ENCODE results near the gene CCNG1. TPM values are rescaled to one million over a fixed set of nuclear protein-coding genes. Genes with fewer than 3 reads are reported as not detected.

The CCNG1 gene
- total and polyA plus RNA-seq, 9 of the 15 experiments (the other 6 are each of a cell fraction or from before 2014, with no cell fraction given), result 121 to 293 (median 245) TPM

DNA sequence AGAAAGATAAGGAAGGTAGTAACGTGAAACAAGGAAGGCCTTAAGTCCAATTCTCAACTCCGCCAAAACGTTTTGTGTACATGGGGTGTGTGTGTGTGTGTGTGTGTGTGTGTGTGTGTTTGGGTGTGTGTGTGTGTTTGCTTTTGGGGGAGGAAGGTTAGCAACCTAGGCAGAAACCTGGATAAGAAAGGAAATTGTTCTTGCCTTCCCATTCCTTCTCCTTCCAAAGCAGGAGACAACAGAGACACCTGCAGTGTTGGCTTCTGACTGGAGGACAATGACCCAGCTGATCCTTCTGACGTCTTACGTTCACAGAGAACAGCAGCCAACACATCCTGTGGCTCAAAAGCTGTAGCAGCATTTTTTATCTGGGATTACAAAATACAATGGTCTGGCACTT lies 4.1 kb upstream of the CCNG1 start (continued):
- TF ChIP-seq, protein P1, sequence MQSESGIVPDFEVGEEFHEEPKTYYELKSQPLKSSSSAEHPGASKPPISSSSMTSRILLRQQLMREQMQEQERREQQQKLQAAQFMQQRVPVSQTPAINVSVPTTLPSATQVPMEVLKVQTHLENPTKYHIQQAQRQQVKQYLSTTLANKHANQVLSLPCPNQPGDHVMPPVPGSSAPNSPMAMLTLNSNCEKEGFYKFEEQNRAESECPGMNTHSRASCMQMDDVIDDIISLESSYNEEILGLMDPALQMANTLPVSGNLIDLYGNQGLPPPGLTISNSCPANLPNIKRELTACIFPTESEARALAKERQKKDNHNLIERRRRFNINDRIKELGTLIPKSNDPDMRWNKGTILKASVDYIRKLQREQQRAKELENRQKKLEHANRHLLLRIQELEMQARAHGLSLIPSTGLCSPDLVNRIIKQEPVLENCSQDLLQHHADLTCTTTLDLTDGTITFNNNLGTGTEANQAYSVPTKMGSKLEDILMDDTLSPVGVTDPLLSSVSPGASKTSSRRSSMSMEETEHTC (IDR thresholded peaks at IDR 0.05), result no peak
- TF ChIP-seq ZNF197 (CRISPR knock-in tag; IDR thresholded peaks at IDR 0.05; ENCODE audit: low read depth), result no peak

DNA sequence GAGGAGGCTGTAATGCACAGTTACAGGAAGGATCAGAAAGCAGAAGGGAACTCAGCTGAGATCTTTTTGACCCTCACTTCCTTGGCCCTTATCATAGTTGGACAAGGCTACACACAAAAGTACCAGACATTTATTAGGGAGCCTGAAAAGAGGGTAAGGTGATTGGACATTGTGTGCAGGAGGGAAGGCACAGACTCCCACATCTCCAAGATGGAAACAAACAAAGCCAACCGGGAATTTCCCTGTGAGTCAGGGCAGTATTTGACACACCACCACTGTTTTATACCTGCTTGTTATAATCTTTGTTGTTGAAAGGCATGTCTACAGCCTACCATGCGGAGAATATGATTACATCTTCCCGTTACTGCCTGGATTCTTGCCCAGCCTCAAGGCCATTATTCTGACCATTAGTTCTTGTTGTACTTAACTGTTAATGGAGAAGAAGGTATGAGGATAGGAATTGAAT lies 3.0 kb upstream of the CCNG1 start:
- ChIA-PET CTCF (ENCODE audit: low intra/inter-chr PET ratio) (no interaction called here), POLR2A (interaction anchor here (1.0 kb wide), 1 partner anchor 10 kb away, joined by 4 read pairs; no protein-coding TSS in a partner anchor)
- peak overlapping the region; percentile 4; the same call in 1 of the 2 replicates for H3K4me3 ChIP-seq
- peak overlapping the region; percentile 85 for H2AFZ ChIP-seq (ENCODE audit: low read depth, low read length)
- H3K9me1 ChIP-seq (ENCODE audit: control insufficient read depth, insufficient read depth, low read length), result no peaks in the 10 kb centered on the region
- peaks cover 3 to 19% of the 10 kb centered on the region in 2 experiments; a peak in 4 of 5 replicates for H3K4me1 ChIP-seq (replicated peaks in 1 of 2; ENCODE audit: control insufficient read depth in 2 of 2, insufficient read depth in 2 of 2, low read length in 2 of 2)
- peak overlapping the region in 1 of 2 experiments; percentile 77; a peak in 2 of 4 replicates for H3K9ac ChIP-seq (ENCODE audit: insufficient read depth in 1 of 2, low read depth in 2 of 2, low read length in 2 of 2)
- ATAC-seq, result peak; percentile 30
- peak in 2 of 4 experiments; percentile 38 to 71 for DNase-seq (ENCODE audit: extremely low read depth in 1 of 4, low spot score in 3 of 4)
- no TSS peak for BruUV-seq (replicated peaks)
- H3K4me2 ChIP-seq (ENCODE audit: insufficient read depth, low read length), result peak overlapping the region; percentile 77
- in situ Hi-C loops (cut with MboI), result loop anchor here (5.0 kb wide), 1 partner anchor 47 kb away; no protein-coding TSS in a partner anchor
- H3K27me3 ChIP-seq (ENCODE audit: control insufficient read depth in 2 of 2, insufficient read depth in 2 of 2, low read length in 2 of 2), result no peaks in the 10 kb centered on the region
- peaks cover 40% of the 10 kb centered on the region for H3K79me2 ChIP-seq (ENCODE audit: control insufficient read depth, insufficient read depth, low read length)
- H3K36me3 ChIP-seq (ENCODE audit: control insufficient read depth, insufficient read depth, low read length), result peaks cover 5% of the 10 kb centered on the region
- H3K27ac ChIP-seq (ENCODE audit: extremely low read depth, low read depth, low read length), result peak overlapping the region; percentile 76
- H4K20me1 ChIP-seq (replicated peaks; ENCODE audit: control insufficient read depth, insufficient read depth, low read length), result peaks cover 12% of the 10 kb centered on the region
- WGBS (ENCODE audit: insufficient coverage, low coverage, missing lambda C conversion rate), result 0% methylated on average over 3 of the region's 3 CpGs
- H3K9me3 ChIP-seq (replicated peaks; ENCODE audit: control insufficient read depth, insufficient read depth, low read depth, low read length), result no peaks in the 10 kb centered on the region
- intact Hi-C loops (cut with micrococcal nuclease), result no loop called here
- peak; percentile 88 for FAIRE-seq
- TF ChIP-seq ZNF212 (CRISPR knock-in tag; IDR thresholded peaks at IDR 0.05) (no peak), MTA1 (IDR thresholded peaks at IDR 0.05; ENCODE audit: borderline replicate concordance) (no peak), TCF3 (CRISPR knock-in tag; IDR thresholded peaks at IDR 0.05) (peak; percentile 60), HCFC1 (IDR thresholded peaks at IDR 0.05; ENCODE audit: low read depth, low read length) (no peak), HIVEP1 (CRISPR knock-in tag; IDR thresholded peaks at IDR 0.05) (no peak), TCF7L2 (IDR thresholded peaks at IDR 0.05; ENCODE audit: low read depth, low read length) (no peak), ZNF282 (CRISPR knock-in tag; IDR thresholded peaks at IDR 0.05) (no peak), KAT7 (CRISPR knock-in tag; IDR thresholded peaks at IDR 0.05; ENCODE audit: borderline replicate concordance) (no peak), TAL1 (IDR thresholded peaks at IDR 0.05) (peak; percentile 46; the same call in 1 of the 2 replicates), ZNF778 (CRISPR knock-in tag; IDR thresholded peaks at IDR 0.05) (no peak), SMC3 (conservative IDR thresholded peaks at IDR 0.05; ENCODE audit: insufficient read depth, low read depth, low read length) (no peak), KHSRP (IDR thresholded peaks at IDR 0.05) (no peak), GATA2 (CRISPR knock-in tag; IDR thresholded peaks at IDR 0.05) (peak; percentile 25; the same call in 1 of the 2 replicates)
- TF ChIP-seq, protein P2, sequence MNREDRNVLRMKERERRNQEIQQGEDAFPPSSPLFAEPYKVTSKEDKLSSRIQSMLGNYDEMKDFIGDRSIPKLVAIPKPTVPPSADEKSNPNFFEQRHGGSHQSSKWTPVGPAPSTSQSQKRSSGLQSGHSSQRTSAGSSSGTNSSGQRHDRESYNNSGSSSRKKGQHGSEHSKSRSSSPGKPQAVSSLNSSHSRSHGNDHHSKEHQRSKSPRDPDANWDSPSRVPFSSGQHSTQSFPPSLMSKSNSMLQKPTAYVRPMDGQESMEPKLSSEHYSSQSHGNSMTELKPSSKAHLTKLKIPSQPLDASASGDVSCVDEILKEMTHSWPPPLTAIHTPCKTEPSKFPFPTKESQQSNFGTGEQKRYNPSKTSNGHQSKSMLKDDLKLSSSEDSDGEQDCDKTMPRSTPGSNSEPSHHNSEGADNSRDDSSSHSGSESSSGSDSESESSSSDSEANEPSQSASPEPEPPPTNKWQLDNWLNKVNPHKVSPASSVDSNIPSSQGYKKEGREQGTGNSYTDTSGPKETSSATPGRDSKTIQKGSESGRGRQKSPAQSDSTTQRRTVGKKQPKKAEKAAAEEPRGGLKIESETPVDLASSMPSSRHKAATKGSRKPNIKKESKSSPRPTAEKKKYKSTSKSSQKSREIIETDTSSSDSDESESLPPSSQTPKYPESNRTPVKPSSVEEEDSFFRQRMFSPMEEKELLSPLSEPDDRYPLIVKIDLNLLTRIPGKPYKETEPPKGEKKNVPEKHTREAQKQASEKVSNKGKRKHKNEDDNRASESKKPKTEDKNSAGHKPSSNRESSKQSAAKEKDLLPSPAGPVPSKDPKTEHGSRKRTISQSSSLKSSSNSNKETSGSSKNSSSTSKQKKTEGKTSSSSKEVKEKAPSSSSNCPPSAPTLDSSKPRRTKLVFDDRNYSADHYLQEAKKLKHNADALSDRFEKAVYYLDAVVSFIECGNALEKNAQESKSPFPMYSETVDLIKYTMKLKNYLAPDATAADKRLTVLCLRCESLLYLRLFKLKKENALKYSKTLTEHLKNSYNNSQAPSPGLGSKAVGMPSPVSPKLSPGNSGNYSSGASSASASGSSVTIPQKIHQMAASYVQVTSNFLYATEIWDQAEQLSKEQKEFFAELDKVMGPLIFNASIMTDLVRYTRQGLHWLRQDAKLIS (CRISPR knock-in tag; IDR thresholded peaks at IDR 0.05), result no peak
- TF ChIP-seq, protein P3, sequence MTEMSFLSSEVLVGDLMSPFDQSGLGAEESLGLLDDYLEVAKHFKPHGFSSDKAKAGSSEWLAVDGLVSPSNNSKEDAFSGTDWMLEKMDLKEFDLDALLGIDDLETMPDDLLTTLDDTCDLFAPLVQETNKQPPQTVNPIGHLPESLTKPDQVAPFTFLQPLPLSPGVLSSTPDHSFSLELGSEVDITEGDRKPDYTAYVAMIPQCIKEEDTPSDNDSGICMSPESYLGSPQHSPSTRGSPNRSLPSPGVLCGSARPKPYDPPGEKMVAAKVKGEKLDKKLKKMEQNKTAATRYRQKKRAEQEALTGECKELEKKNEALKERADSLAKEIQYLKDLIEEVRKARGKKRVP (CRISPR knock-in tag; IDR thresholded peaks at IDR 0.05), result 0 out of 2 replicates have a peak, but pooled peaks have one; percentile 14
